Right lobe of liver (tissue), 6 donors: Measurements from ENCODE around the gene CYP4B1. TPM values are rescaled to one million over a fixed set of nuclear protein-coding genes. Genes with fewer than 3 reads are reported as not detected.
"Not testable (repeated sequence)": the region's sequence is repeated elsewhere in the genome, so short reads cannot be mapped to it uniquely, and the experiment has no call there.

Experiments used
- ATAC-seq, 4 donors: fragments of 200-7000 bp; cut with Tn5 transposase; one replicate each; pipeline ENCODE4 v1.9.1; 2020; ENCODE audit warnings: mild to moderate bottlenecking in 4 of 4, moderate library complexity in 4 of 4
- DNase-seq, 3 donors: peaks; one replicate each; pipeline ENCODE4 v3.0.0-alpha.2; 2020
- H3K27ac ChIP-seq, 3 donors: fragments of 200-600 bp; one replicate each; pipeline ENCODE4 v1.8.0; 2022
- H3K27me3 ChIP-seq, 2 donors: fragments of 200-600 bp; one replicate each; pipeline ENCODE4 v1.8.0; 2022
- H3K36me3 ChIP-seq, 4 donors: fragments of 200-600 bp; sonication (generic) in 1 of 4; one replicate each; pipeline versions ENCODE4 v1.5.1 to v1.8.0; 2017 to 2022; ENCODE audit warnings: control low read depth in 1 of 4
- H3K4me1 ChIP-seq, 4 donors: fragments of 200-600 bp; sonication (generic) in 1 of 4; one replicate each; pipeline versions ENCODE4 v1.5.1 to v1.8.0; 2017 to 2022; ENCODE audit warnings: control low read depth in 1 of 4
- H3K4me3 ChIP-seq, 3 donors: fragments of 200-600 bp; one replicate each; pipeline ENCODE4 v1.8.0; 2022
- H3K9me3 ChIP-seq, 4 donors: fragments of 200-600 bp; sonication (generic) in 1 of 4; one replicate each; pipeline versions ENCODE4 v1.5.1 to v1.8.0; 2017 to 2022; ENCODE audit warnings: control low read depth in 1 of 4
- CTCF ChIP-seq, 4 donors: fragments of 200-600 bp in 3 of 4; fragments of 450-650 bp in 1 of 4; IDR thresholded peaks; one replicate each; pipeline versions ENCODE4 v1.5.1 to v1.8.0; 2016 to 2022; ENCODE audit warnings: antibody characterized with exemption in 4 of 4, mild to moderate bottlenecking in 2 of 4
- POLR2A ChIP-seq: fragments of 450-650 bp; IDR thresholded peaks from one replicate; pipeline ENCODE4 v1.6.1; 2017; ENCODE audit warnings: antibody characterized with exemption, mild to moderate bottlenecking
- WGBS: methylation state at CpG from one replicate; pipeline ENCODE4 v1.1.6; 2018; ENCODE audit warnings: low coverage, low lambda C conversion rate; ENCODE audit not compliant: insufficient coverage; ENCODE audit errors: missing lambda C conversion rate; 5-methylcytosine and 5-hydroxymethylcytosine counted together
- intact Hi-C, 2 donors: fragments of 100-400 bp; cut with DNase I; formaldehyde crosslinking; loops; one replicate each; pipeline versions ENCODE4 v1.11.2 to v1.14.1; 2022
- total RNA-seq, 6 experiments: library from RNA; depleted of rRNA in 2 of 6; stranded (reverse); fragments of >200 nt in 2 of 6; fragmentation: NEBNext Ultra II Directional in 3 of 6; extraction: Animal tissue kit (Norgen Biotek cat#: 25700) in 3 of 6; gene quantifications; one replicate each; pipeline versions ENCODE4 v1.1.0 to v1.2.4, GENCODE V29; 2016 to 2023
- donor health status: DM: no; HTN: yes; CAD: no.
- donor health status: DM: no; HTN: no; CAD: no.
- donor health status: DM: no; HTN: no; CAD: no.
- donor health status: DM: no; HTN: yes; CAD: no.
- donor health status: DM: no; HTN: yes; CAD: no.

Gene CYP4B1
- total RNA-seq, 6 experiments from 2014 or later, result 0.62 TPM; not detected in 5

GRCh38 chr1:46769028-46769740 lies 29.7 kb upstream of the CYP4B1 start:
- Histone ChIP-seq H3K36me3 (no peaks in the 10 kb centered on the region), H3K4me3 (no peak overlapping the region), H3K9me3 (no peaks in the 10 kb centered on the region), H3K4me1 (no peaks in the 10 kb centered on the region), H3K27me3 (no peaks in the 10 kb centered on the region), H3K27ac (no peak overlapping the region)
- ATAC-seq (no peak), DNase-seq (no peak)
- intact Hi-C loops, result no loop called here
- TF ChIP-seq POLR2A, result no peak

GRCh38 chr1:46770541-46770940 lies 28.3 kb upstream of the CYP4B1 start:
- no peaks in the 10 kb centered on the region for H3K36me3 ChIP-seq
- H3K4me3 ChIP-seq, result no peak overlapping the region
- H3K27me3 ChIP-seq, result no peaks in the 10 kb centered on the region
- TF ChIP-seq CTCF (IDR thresholded peaks at IDR 0.05) (no peak), POLR2A (no peak)
- ATAC-seq (no peak), DNase-seq (no peak)
- intact Hi-C loops, result no loop called here
- WGBS, result 69% methylated on average over 3 of the region's 3 CpGs
- H3K4me1 ChIP-seq, result no peaks in the 10 kb centered on the region
- no peak overlapping the region for H3K27ac ChIP-seq
- H3K9me3 ChIP-seq, result no peaks in the 10 kb centered on the region

- TF ChIP-seq CTCF (IDR thresholded peaks at IDR 0.05) (no peak), POLR2A (no peak)
- DNase-seq (no peak), ATAC-seq (no peak)
- no peak overlapping the region for H3K4me3 ChIP-seq
- no peaks in the 10 kb centered on the region for H3K9me3 ChIP-seq
- no peaks in the 10 kb centered on the region for H3K27me3 ChIP-seq
- intact Hi-C loops, result no loop called here
- 13% methylated on average over 1 of the region's 1 CpG for WGBS
- H3K36me3 ChIP-seq, result no peaks in the 10 kb centered on the region
- H3K27ac ChIP-seq, result no peak overlapping the region
- H3K4me1 ChIP-seq, result no peaks in the 10 kb centered on the region
Observed at GRCh38 chr1:46772571-46772970, 26.3 kb upstream of the CYP4B1 start.

GRCh38 chr1:46774297-46774696 lies 24.5 kb upstream of the CYP4B1 start:
- DNase-seq (no peak), ATAC-seq (no peak)
- H3K27ac ChIP-seq, result no peak overlapping the region
- intact Hi-C loops, result no loop called here
- no peak overlapping the region for H3K4me3 ChIP-seq
- H3K27me3 ChIP-seq, result no peaks in the 10 kb centered on the region
- WGBS, result 82% methylated on average over 1 of the region's 1 CpG
- no peak for TF ChIP-seq CTCF (IDR thresholded peaks at IDR 0.05)
- no peaks in the 10 kb centered on the region for H3K9me3 ChIP-seq
- no peaks in the 10 kb centered on the region for H3K4me1 ChIP-seq
- no peaks in the 10 kb centered on the region for H3K36me3 ChIP-seq

GRCh38 chr1:46778456-46778855 lies 20.4 kb upstream of the CYP4B1 start:
- intact Hi-C loops, H3K27me3 ChIP-seq, H3K9me3 ChIP-seq, H3K36me3 ChIP-seq, H3K4me1 ChIP-seq, ATAC-seq, H3K27ac ChIP-seq, DNase-seq, H3K4me3 ChIP-seq: not testable (repeated sequence)
- no CpG with 5 or more reads among the region's 18 CpGs for whole genome bisulfite sequencing

GRCh38 chr1:46784666-46785065 lies 14.2 kb upstream of the CYP4B1 start:
- Histone ChIP-seq H3K27ac (no peak overlapping the region), H3K4me3 (no peak overlapping the region), H3K36me3 (no peaks in the 10 kb centered on the region), H3K4me1 (no peaks in the 10 kb centered on the region), H3K27me3 (no peaks in the 10 kb centered on the region), H3K9me3 (no peaks in the 10 kb centered on the region)
- no peak for DNase-seq
- no peak for ATAC-seq
- TF ChIP-seq POLR2A (no peak), CTCF (IDR thresholded peaks at IDR 0.05) (no peak)
- intact Hi-C loops, result no loop called here
- WGBS, result 65% methylated on average over 1 of the region's 1 CpG

- 32% methylated on average over 4 of the region's 4 CpGs for WGBS
- H3K4me3 ChIP-seq, ATAC-seq, H3K27ac ChIP-seq, H3K36me3 ChIP-seq, H3K4me1 ChIP-seq, intact Hi-C loops, H3K27me3 ChIP-seq, DNase-seq, H3K9me3 ChIP-seq: not testable (repeated sequence)
Observed at GRCh38 chr1:46788634-46789033, 10.2 kb upstream of the CYP4B1 start.
